HG03280 (cell line): ENCODE measurements around the gene CCDC85A.

Experiments
- ATAC-seq: cut with Tn5 transposase; IDR thresholded peaks from one replicate; pipeline ENCODE4 v1.9.1; 2021; ENCODE audit warnings: mild to moderate bottlenecking, moderate library complexity; ENCODE audit not compliant: unreplicated experiment

Gene CCDC85A

DNA sequence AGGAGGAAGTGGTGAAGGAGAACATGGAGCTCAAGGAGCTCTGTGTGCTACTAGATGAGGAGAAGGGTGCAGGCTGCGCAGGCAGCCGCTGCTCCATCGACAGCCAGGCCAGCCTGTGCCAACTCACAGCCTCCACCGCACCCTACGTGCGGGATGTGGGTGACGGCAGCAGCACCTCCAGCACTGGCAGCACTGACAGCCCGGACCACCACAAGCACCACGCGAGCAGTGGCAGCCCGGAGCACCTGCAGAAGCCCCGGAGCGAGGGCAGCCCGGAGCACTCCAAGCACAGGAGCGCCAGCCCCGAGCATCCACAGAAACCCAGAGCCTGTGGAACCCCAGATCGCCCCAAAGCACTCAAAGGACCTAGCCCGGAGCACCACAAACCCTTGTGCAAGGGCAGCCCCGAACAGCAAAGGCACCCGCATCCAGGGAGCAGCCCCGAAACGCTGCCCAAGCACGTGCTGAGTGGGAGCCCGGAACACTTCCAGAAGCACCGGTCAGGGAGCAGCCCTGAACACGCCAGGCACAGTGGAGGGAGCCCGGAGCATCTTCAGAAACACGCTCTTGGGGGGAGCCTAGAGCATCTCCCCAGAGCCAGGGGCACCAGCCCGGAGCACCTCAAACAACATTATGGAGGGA lies 9.0 kb downstream of the CCDC85A start:
- no peak for ATAC-seq

GRCh38 chr2:56195563-56195962 lies 11.8 kb downstream of the CCDC85A start:
- no peak for ATAC-seq

DNA sequence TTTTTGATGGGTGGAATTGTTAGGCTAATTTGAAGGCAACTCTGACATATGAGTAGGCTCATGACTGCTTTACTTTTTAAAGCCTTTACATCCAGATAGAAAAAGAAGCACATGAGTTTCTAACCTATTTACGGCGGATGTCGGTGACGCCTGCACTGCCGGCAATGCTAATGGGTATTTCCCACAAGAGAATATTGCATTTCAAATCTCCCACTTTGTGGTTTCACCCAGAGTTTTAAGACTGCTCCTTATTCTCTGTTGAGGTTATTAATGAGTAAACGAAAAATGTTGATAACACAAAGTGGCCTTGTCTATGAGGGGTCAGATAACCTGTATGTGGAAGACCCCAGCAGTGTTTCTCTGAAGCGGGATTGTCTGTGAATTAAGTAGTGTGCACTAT lies 14.0 kb downstream of the CCDC85A start:
- no peak for ATAC-seq

DNA sequence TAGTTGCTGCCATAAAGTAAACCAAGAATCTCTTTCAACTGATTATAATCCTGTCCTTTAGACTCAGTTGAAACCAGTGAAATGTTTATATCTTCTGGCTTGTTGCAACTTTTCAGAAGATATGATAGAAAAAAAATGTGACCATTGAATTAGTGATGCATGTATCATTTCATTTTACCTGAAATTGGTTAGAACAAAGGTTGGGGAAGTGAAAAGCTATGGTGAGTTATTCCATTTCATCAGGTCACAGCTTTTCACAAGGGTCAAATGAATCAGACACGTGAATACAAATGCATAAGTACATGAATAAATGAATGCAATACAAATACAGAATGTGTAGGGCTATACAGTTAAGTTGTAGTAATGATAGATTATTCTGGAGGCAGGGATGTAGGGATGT lies 15.1 kb downstream of the CCDC85A start:
- ATAC-seq: no peak

- ATAC-seq: no peak
These were observed 15.7 kb downstream of the CCDC85A start for GRCh38 chr2:56199492-56199891.

- no peak for ATAC-seq
These were observed 18.8 kb downstream of the CCDC85A start for GRCh38 chr2:56202381-56203121.

- ATAC-seq: no peak
These were observed 20.8 kb downstream of the CCDC85A start for GRCh38 chr2:56204556-56204955.

GRCh38 chr2:56206250-56206649 lies 22.5 kb downstream of the CCDC85A start:
- ATAC-seq: no peak

- no peak for ATAC-seq
These were observed 24.0 kb downstream of the CCDC85A start for GRCh38 chr2:56207760-56208159.

DNA sequence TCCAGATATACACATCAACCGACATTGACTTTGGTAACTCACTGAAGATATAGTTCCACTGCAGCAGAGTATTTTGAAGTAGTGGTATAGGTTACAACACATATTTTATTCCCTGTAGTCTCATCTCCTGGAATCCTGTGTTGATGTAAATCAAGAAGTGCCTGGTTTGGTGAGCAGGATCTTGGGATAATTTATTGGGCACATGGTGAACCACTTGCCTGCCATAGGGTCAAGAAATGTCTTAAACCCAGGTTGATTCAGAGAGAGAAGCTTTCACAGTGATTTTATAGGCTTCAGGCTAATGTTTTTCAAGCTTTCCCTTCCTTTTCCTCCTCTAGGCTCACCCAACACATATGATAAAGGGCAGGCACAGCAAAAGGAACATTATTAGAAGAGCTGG lies 24.6 kb downstream of the CCDC85A start:
- ATAC-seq: no peak

GRCh38 chr2:56209701-56210100 lies 25.9 kb downstream of the CCDC85A start:
- no peak for ATAC-seq

GRCh38 chr2:56210291-56210690 lies 26.5 kb downstream of the CCDC85A start:
- ATAC-seq: no peak

- no peak for ATAC-seq
These were observed 27.3 kb downstream of the CCDC85A start for GRCh38 chr2:56211048-56211447.

- no peak for ATAC-seq
These were observed 32.1 kb downstream of the CCDC85A start for GRCh38 chr2:56215911-56216310.

- no peak for ATAC-seq
These were observed 33.3 kb downstream of the CCDC85A start for GRCh38 chr2:56217106-56217505.

- ATAC-seq: no peak
These were observed 38.7 kb downstream of the CCDC85A start for GRCh38 chr2:56222481-56222880.

GRCh38 chr2:56224316-56224715 lies 40.5 kb downstream of the CCDC85A start:
- ATAC-seq: no peak

DNA sequence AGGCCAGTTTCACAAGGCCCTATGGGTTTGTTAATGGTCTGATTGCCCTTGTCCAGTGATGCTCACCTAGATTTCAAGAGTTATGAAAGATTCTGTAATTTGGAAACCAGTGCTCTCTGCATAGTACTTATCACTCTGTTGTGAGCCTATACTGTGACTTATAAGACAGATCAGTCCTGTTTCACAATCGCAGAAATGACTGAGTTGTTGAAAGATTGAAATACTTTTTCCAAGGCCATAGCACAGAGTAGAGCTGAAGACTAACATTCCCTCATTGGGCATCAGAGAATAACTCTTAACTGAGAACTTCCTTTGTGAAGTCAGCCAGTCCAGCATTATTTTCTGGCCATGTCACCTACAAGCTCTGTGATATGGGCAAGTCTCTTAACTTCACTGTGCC lies 44.0 kb downstream of the CCDC85A start:
- no peak for ATAC-seq

DNA sequence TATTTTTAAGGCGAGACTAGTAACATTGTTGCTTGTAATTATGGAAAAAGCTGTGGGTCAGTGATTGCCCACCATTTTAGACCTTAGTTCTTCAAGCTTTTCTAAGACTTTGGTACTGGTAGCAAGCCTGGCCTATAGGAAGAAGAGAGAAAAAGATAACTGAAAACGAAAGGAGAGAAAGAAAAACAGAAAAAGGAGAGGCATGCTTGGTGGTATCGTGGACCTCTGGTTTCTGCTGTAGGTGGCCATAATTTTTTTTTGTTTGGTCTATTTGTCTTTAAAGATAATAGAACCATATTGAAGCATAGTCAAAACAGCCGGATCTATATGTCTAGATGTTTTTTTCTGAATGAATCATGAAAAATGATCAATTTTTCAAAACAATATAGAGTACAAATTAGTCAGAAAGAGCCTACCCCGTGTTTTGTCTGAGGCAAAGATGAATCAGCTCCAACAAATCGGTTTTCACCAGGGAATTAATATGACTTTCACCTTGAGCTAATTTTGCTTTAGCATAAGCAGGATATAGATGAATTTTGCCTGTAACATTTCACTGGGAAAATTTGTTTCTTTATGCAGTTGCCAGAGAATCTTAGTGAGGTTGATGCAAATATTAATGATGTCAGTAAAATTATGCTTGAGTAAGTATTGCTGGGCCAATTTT lies 45.7 kb downstream of the CCDC85A start:
- no peak for ATAC-seq

DNA sequence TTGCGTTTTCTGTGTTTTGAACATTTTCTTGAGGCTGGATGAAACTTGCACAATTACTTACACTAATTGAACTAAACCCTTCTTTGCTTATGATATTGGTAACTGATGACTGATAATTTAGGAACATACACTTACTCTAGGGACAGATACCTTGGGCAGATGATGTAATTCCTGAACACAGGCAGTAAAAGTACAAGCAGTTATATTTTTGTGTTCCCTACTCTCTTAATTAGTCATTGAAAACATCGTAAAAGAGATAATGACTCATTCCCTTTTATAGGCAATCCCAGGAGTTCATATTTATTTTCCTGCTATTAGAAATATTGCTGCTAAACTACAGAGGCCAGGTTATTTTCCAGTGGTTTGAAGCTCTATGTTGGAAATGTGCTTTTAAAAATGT lies 46.4 kb downstream of the CCDC85A start:
- no peak for ATAC-seq

DNA sequence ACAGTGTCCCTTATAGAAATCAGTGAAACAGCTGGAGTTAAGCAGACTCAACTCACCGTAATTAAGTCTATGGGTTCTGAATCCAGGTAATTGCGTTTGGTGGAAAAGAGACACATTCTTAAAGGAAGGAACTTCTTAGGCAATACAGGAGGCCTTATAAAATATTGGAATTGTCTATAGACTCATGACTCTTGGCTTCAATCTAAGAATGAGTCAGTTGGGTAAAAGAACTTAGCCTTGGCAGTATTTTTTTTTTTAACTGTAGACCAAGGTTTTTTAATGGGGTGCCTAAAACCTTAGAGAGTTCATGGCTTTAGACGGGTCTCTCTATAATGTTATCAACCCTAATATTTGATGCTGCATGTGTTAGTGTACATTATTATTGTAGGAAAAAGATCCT lies 47.6 kb downstream of the CCDC85A start:
- no peak for ATAC-seq

GRCh38 chr2:56232912-56233311 lies 49.1 kb downstream of the CCDC85A start:
- ATAC-seq: no peak
